ENCODE measurements around the gene SEMG1. TPM values are rescaled to one million over a fixed set of nuclear protein-coding genes. Genes with fewer than 3 reads are reported as not detected.

The SEMG1 gene
- total RNA-seq, 2 donors from 2014 or later = not detected

DNA sequence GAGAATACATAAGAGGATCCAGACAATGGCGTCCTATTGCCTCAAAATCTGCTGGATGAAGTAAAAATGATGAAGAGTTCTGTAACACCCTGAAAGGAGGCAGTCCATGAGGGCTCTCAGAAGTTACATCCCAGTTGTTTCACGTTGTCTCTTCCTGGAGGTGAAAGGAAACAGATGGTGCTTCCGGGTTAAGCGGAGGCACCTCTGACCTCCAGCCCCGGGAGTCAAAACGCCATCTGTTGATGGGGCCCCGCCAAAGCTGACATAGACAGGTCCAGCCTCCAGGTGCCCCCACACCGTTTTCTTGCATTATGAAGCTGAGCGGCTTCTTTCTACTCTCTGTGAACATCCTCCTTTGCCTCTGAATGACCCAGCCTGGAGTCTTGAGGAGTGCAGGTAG is 23.8 kb downstream of the SEMG1 start:
- TF ChIP-seq POLR2A (IDR thresholded peaks at IDR 0.05) = no peak
- no peak for TF ChIP-seq CTCF (IDR thresholded peaks at IDR 0.05)
- no peak overlapping the region for H3K27ac ChIP-seq
- intact Hi-C loops (cut with DNase I) = no loop called here
- H3K4me1 ChIP-seq = peaks cover 7% of the 10 kb centered on the region
- ATAC-seq (no peak), DNase-seq (no peak)
- no peak overlapping the region for H3K4me3 ChIP-seq
- H3K36me3 ChIP-seq (replicated peaks in 1 of 2; ENCODE audit: insufficient read depth in 1 of 2, low read depth in 2 of 2) = no peaks in the 10 kb centered on the region
- H3K27me3 ChIP-seq = no peaks in the 10 kb centered on the region
- 62 to 70% methylated on average over 9 of the region's 9 CpGs for WGBS, 2 donors
- no peaks in the 10 kb centered on the region for H3K9me3 ChIP-seq

DNA sequence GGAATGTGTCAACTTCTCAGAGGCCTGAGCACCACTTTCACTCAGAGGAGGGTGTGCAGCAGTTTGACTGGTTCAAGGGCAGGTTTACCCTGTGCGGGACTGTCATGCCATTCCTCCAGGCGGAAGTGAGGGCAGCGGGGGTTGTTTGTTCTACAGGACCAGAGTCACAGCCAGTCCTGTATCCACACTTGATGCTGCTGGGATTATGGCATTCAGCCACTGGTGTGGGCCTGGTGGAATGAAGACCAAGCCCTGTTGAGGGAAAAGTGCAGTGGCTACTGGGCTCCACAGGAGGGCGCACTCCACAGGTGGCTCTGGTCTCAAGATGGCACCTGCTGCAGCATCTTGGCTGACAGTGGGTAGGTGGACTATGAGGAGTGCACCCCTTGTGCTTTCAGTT is 29.2 kb downstream of the SEMG1 start:
- no peaks in the 10 kb centered on the region for H3K9me3 ChIP-seq
- no peaks in the 10 kb centered on the region for H3K27me3 ChIP-seq
- no peak for TF ChIP-seq POLR2A (IDR thresholded peaks at IDR 0.05)
- TF ChIP-seq CTCF (IDR thresholded peaks at IDR 0.05) = peak in 4 of 7 experiments; percentile 22 to 38 (median 32)
- intact Hi-C loops (cut with DNase I) = no loop called here
- 65% methylated on average over 4 of the region's 4 CpGs; no CpG with 5 or more reads in 1 of the 2 donors for WGBS, 2 donors
- H3K27ac ChIP-seq = no peak overlapping the region
- no peak overlapping the region for H3K4me3 ChIP-seq
- H3K4me1 ChIP-seq = no peaks in the 10 kb centered on the region
- DNase-seq (peak in 1 of 4 donors; percentile 5), ATAC-seq (no peak)
- no peaks in the 10 kb centered on the region for H3K36me3 ChIP-seq (replicated peaks in 1 of 2; ENCODE audit: insufficient read depth in 1 of 2, low read depth in 2 of 2)

DNA sequence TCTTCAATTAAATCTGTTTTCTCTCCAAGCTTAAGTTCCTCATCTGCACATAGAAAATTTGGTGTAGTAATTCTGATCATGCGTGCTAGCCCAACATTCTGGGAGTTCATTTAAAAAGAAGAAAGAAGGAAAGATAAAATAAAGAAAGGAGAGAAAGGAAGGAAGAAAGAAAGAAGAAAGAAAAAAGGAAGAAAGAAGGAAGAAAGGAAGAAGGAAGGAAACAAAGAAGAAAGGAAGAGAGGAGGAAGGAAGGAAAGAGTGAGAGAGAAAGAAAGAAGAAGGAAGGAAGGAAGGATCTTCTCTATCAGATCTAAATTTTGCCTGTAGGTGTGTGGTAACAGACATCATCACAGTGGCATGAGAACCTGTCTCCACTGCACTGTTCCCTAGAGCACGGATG is 31.3 kb downstream of the SEMG1 start:
- DNase-seq (no peak), ATAC-seq (no peak)
- WGBS, 2 donors = 76 to 85% methylated on average over 2 of the region's 2 CpGs
- intact Hi-C loops (cut with DNase I) = no loop called here
- H3K9me3 ChIP-seq = no peaks in the 10 kb centered on the region
- no peak overlapping the region for H3K4me3 ChIP-seq
- no peaks in the 10 kb centered on the region for H3K4me1 ChIP-seq
- H3K36me3 ChIP-seq (replicated peaks in 1 of 2; ENCODE audit: insufficient read depth in 1 of 2, low read depth in 2 of 2) = no peaks in the 10 kb centered on the region
- no peaks in the 10 kb centered on the region for H3K27me3 ChIP-seq
- no peak for TF ChIP-seq CTCF (IDR thresholded peaks at IDR 0.05)
- TF ChIP-seq POLR2A (IDR thresholded peaks at IDR 0.05) = no peak
- H3K27ac ChIP-seq = no peak overlapping the region

DNA sequence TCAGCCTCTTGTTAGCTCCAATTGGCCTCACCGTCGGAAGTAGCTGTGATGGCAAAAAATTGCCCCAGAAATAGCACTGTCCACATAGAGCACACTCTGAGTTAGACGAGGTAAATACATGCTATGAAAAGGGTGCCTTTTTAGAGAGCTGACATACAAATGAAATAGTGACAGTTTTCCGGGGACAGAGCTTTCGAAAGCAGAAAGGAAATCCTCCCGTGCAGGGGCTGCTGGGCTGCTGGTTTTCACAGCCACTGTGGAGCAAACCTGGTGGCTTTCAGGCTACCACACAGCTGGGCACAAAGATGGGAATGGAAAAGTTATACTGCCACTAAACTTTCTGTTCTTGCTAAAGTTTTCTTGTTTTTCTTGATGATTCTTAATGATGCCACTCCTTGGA is 39.3 kb downstream of the SEMG1 start:
- no peak for DNase-seq
- intact Hi-C loops (cut with DNase I) = no loop called here
- TF ChIP-seq POLR2A (IDR thresholded peaks at IDR 0.05) = no peak

DNA sequence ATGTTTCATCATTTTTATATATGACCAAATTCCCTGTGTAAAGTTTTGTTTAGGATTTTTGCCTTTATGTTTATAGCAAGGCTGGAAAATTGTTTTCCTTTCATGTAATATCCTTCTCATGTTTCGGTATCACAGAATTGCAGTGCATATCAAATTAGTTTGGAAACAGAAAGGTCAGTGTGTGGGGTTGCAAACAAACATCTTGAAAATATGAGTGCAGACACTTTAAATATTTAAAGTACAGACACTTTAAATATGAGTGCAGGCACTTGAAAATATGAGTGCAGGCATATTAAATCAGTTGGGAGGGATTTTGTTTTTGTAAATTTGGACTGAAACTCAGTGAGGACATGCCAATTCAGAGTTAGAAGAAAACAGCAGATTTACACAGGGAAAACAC is 41.0 kb downstream of the SEMG1 start:
- no peaks in the 10 kb centered on the region for H3K9me3 ChIP-seq

More for the DNA sequence above, 39.3 kb downstream of the SEMG1 start:
- 43 to 48% methylated on average over 6 of the region's 6 CpGs for WGBS, 2 donors
- Histone ChIP-seq H3K4me3 (no peak overlapping the region), H3K27ac (no peak overlapping the region), H3K9me3 (no peaks in the 10 kb centered on the region), H3K36me3 (replicated peaks in 1 of 2; ENCODE audit: insufficient read depth in 1 of 2, low read depth in 2 of 2) (no peaks in the 10 kb centered on the region), H3K27me3 (no peaks in the 10 kb centered on the region), H3K4me1 (no peaks in the 10 kb centered on the region)
- ATAC-seq = no peak

More for the DNA sequence above, 41.0 kb downstream of the SEMG1 start:
- Histone ChIP-seq H3K27ac (no peak overlapping the region), H3K4me1 (no peaks in the 10 kb centered on the region), H3K27me3 (no peaks in the 10 kb centered on the region), H3K4me3 (no peak overlapping the region), H3K36me3 (replicated peaks in 1 of 2; ENCODE audit: insufficient read depth in 1 of 2, low read depth in 2 of 2) (no peaks in the 10 kb centered on the region)
- WGBS, 2 donors = 81 to 90% methylated on average over 1 of the region's 1 CpG
- ATAC-seq (no peak), DNase-seq (no peak)
- intact Hi-C loops (cut with DNase I) = no loop called here
- TF ChIP-seq CTCF (IDR thresholded peaks at IDR 0.05) (no peak), POLR2A (IDR thresholded peaks at IDR 0.05) (no peak)

Measured in body of pancreas (tissue), 4 donors.